ENCODE results near the gene LDLRAD4.
A peak's percentile ranks its signal among the peaks of the same experiment; 100 is the strongest.
"Not testable (repeated sequence)": the region's sequence is repeated elsewhere in the genome, so short reads cannot be mapped to it uniquely, and the experiment has no call there.

The LDLRAD4 gene

DNA sequence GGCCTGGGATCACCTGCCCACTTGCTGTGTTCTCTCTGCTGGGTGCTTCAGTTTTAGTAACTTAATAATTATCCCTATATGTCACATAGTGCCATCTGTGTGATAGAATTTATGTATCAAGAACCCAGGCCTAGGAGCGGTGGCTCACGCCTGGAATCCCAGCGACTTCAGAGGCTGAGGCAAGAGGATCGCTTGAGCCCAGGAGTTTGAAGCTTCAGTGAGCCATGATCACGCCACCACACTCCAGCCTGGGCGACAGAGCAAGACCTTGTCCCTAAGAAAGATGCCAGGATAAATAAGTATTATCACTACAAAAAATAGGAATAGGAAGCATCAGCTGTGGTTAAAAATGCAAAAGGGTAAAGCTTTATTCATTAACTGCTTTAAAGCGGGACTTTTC is 267.0 kb downstream of the LDLRAD4 start:
- no peak for DNase-seq (ENCODE audit: low spot score)

DNA sequence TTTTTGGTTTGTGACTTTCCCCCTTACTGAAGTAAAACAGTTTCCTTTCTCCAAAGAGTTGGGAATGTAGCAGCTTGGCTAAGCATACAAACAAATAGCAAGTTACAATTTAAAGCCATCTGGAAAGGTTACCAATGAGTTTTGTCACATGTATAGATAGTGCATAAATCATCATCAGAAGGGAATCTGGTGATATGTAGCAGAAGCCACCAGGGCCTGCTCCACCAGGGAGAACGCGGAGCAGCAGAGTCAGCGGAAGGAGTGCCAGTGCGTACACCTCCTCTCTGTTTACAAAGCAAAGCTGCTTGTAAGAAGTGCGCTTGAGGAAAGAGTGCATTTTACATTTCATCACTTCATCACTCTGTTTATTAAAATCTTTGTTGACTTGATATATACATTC is 267.7 kb downstream of the LDLRAD4 start:
- no peak for DNase-seq (ENCODE audit: low spot score)

DNA sequence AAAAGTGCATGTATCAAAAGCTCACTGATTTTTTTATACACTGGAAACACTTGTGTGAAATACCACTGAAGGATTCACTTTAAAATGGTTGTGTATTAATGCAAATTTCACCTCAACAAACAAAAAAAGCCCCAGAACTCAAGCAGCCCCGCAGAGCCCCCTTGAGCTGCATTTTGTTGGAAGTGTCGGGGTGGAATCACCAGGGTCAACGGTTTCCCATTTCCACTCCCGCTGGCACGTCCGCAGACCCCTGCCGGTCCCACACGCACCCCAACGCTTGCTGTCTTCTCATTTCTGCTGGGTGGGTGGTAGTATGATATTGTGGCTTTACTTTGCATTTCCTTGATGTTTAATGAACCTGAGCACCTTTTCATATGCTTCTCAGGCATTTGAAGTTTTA is 268.1 kb downstream of the LDLRAD4 start:
- DNase-seq (ENCODE audit: low spot score): peak; percentile 12

DNA sequence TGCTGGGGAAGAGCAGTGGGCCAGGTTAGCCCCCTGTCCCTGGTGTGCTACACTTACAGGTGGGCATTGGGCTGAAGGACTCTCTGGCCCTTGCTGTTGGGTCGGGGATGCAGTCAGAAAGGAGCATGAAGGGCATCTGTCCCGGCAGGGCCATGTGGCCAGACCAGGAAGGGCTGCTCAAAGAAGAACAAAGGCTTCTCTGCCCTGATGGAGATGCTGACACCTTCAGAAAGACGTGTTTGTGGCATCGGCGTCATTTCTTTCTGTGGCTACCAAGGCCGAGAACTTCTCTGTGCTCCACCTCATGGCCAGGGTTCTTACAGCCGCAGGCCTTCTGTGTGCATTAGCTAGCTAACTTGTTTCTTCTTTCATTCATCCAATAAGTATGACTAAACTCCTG is 268.7 kb downstream of the LDLRAD4 start:
- peak; percentile 18 for DNase-seq (ENCODE audit: low spot score)

DNA sequence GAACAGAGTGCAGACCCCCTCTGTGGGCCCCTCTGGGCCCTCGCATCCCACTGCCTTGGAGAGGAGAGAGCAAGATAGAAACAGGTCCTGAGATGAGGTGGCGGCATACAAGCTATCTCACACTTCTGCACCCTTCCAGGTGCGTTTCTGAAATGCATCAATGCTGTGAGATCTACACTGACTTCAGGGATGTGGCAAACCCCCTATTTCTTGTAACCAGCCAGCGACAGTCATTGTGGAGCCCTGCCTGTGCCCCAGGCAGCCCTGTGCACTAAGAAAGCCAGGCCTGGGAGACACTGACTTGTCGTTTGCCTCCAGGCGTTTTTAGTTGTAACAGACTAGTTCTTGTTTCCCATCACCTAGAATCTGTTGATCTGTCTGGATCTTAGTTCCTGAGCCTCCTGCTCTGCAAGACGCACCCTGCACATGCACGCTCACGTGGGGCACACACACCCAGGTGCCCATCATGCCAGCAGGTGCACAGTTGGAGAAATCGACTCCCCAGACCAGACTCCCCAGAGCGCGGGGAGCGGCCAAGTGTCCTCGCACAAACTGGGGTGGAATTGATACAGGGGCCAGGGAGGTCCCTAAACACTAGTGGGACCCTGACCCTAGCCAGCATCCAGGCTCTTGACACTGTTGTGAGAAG is 269.8 kb downstream of the LDLRAD4 start:
- DNase-seq (ENCODE audit: low spot score): peak; percentile 31

DNA sequence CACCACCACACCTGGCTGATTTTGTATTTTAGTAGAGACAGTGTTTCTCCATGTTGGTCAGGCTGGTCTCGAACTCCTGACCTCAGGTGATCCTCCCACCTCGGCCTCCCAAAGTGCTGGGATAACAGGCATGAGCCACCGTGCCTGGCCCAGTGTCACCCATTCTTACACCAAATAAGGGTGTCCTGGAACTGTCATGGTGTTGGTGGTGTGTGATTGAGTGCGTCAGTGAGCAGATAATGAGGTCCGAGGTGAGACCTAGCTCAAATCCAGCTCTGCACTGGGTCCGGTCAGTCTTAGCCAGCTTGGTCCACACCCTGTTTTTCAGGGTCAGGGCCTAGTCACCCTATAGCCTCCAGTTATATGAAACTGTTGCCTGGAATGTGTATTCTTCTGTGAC is 270.7 kb downstream of the LDLRAD4 start:
- DNase-seq (ENCODE audit: low spot score): not testable (repeated sequence)

DNA sequence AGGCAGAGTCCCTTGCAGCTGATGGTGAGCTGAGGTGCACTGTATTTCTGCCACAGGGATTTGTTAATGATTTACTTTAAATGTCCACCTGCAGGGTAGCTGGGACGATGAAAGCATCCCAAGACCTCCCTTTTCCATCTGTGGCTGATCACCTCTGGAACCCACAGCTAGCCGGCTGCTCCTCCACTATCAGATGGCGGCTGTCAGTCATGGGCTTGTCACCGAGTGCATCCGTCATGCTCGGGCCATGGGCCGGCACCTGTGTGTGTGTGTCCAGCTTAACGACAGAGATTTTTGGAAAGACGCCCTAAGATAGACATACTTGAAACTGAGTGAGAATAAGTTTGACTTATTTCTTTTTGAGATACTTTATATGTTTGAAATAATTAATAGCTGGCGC is 272.6 kb downstream of the LDLRAD4 start:
- DNase-seq (ENCODE audit: low spot score): peak; percentile 24

DNA sequence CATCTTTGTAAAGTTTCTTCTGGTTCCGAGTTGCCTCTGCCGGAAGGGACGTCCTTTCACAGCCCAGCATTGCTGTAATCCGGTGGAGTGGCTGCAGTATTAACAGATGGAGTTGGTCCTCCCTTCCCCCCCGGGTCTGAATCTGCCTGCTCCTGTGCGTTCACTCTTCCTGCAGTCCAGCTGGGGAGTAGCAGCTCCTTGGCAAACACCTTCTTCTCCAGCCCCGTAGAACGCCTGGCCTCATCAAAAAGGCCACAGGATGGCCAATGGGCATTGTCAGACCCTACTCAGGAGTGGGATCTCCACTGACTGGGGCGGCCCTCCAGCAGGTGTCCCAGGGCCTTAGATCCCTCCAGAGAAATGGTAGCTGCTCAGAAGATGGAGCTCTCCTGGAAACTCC is 273.8 kb downstream of the LDLRAD4 start:
- no peak for DNase-seq (ENCODE audit: low spot score)

DNA sequence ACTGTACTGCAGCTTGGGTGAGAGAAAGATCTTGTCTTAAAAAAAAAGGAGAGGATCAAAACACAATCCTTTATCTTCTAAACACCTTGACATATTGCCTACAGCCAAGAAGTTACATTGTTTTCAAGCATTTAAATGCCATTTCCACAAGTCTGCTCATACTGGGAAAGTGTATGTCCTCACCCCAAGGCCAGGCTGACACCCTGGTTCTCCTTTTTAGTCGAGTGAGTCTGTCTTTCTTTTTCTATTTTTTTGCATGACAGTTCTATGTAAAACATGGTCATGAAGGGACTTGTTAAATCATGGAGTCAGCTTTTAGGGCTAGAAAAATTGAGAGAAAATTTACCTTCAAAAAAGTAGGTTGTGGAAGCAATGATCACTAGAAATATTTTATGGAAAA is 274.5 kb downstream of the LDLRAD4 start:
- no peak for DNase-seq (ENCODE audit: low spot score)

DNA sequence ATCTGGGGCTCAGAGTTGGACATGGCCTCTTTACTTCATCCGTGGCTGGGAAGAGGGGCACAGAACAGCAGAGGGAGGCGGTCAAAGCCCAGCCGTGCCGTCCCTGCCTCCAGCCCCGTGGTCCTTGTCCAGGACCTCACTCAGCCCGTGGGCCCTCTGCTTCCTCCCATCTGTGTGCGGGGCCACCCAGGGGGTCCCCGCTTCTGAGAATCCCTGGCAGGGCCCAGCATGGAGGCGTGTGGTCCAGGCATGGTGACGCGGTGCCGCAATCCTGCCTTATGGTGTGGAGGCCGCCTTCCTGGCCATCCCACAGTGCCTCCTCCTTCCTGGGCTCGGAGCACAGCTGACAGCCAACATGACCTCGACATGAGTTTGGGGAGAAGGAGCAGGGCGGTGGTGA is 275.2 kb downstream of the LDLRAD4 start:
- no peak for DNase-seq (ENCODE audit: low spot score)

DNA sequence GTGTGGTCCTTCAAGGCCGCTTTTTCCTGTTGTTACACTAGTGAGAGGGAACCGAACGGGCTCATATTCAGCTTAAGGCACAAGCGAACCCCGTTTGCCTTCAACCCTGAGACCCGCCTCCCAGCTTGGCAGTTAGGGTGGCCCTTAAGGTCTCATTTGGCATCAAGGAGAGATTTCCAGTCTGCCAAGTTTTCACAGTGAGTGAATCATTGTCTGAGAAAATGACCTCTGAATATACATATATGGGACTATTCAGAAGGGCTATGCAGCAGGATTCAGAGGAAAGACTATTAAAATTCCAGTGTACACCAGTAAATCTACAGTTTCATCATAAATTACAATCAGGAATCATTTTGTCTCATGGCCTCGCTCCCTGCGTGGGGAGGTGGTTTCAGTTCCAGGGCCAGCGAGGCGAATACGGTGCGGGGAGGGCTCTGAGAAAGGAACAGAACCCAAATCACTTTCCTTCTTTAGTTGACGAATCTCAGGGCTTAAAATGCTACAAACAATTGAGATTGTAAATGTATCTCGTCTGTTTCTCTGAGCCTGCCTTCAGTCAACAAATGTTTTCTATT is 276.4 kb downstream of the LDLRAD4 start:
- DNase-seq (ENCODE audit: low spot score): no peak

DNA sequence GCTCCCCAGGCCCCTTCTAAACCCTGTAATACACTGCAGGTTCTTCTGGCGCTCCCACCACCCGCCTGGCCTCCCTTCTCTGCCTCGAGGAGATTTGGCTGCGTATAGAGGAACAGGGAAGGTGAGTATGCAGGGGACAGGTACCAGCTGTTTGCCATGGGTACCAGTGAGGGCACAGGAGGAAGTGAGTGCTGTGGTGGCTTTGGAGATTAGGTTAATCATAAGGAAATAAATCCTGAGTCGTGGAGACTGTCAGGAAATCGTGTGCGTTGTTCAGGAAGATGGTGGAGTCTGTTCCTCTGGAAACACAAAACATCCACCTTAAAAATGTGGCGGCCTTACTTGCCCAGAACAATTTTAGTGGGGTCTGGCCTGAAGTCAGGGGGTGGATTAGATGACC is 277.4 kb downstream of the LDLRAD4 start:
- DNase-seq (ENCODE audit: low spot score): no peak

DNA sequence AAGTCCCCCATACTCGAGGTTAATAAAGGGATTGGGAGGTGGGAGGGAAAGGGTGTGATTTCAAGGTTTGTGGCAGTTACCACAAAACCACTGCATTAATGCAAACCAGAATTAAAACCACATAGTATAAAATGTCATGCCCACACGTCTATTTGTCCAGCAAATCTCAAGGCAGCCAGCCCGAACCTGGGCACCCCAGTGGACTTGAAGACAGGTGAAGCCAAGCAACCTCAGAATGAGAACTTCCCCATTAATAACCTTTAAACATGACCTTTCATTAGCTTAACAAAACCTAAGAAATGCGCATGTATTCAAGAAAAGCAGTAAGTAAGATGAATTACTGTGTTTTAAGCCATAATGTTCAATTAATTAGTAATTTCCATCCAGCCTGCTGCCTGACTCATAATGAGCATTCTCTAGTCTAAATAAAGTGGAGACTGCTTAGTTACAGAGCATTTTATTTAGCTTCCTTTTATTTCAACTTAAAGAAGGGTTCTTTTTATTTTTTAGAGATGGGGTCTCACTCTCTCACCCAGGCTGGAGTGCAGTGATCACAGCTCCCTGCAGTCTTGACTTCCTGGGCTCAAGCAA is 278.2 kb downstream of the LDLRAD4 start:
- no peak for DNase-seq (ENCODE audit: low spot score)

DNA sequence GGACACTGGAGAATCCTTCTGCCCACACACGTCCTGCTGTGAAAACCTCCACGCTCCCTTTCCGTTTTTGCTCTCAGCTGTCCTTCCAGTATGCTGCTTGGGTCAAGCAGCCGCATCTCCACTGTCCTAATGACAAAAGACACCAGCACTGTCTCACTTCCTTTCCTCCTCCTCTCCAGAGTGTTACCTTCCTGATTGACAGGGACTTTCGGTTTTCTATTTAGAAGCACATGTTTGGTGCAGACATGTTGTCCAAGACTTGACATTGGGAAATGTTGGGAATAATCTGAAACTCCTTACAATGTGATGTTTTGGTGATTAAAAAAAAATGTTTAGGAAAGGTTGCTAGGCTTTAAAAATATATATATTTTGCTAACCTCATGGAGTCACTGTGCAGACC is 281.2 kb downstream of the LDLRAD4 start:
- DNase-seq (ENCODE audit: low spot score): no peak

DNA sequence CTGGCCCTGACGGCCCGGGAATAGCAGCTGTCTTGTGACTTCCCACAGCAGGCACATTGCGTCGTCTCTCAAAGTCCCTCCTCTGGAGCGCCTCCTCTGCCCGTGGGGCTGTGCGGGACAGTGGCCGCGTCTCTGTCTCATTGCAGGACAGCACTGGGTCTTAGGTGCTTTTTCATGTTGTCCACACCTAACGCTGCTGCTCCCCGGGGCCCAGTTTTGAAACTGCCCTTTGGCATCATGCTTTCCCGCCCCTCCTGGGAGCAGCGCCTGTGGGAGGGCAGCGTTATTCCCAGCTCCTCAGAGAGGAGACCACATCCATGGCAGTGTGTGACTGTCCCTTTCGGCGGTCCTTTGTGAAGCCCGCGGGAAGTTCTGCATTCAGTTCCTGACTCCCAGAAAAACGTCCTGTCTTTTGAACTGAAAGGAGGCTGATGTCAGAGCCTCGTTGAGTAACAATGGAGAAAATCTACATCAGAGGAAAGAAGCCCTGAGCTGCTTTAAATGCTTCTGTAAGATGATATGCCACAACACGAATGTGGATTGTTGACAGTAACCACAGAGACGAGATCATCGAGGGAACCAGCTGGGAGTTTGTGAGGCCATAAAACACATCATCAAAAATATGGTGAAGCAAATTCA is 281.8 kb downstream of the LDLRAD4 start:
- no peak for DNase-seq (ENCODE audit: low spot score)

DNA sequence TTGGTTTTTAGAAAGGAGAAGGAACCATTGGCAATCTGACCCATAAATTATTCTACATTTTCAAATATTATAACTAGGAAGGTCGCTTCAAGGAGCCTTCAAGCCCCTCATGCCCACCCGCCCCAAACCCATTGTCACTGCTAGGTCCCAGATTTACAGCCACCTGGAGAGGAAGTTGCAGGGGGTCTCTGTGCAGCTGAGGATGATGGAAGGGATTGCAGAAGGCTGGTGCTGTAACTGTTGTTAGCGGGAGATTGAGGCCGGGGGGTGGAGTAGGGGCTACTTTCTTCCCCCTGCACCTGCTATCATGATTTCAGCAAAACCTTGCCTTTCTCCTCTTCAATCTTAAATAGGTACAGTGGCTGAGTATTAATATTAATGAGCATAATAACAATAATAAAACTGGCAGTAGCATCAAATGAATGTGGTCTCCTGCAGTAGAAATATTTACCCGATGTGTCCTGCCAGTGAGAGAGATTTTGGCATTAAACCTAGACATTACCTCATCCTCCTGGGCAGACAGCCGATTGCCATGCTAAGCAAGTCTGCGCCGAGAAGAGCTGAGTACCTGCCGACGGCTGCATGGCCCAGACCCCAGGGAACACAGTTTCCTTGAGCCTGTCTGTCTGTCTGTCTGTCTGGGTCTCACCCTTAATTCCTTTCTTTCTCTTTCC is 282.4 kb downstream of the LDLRAD4 start:
- DNase-seq (ENCODE audit: low spot score): peak; percentile 92

DNA sequence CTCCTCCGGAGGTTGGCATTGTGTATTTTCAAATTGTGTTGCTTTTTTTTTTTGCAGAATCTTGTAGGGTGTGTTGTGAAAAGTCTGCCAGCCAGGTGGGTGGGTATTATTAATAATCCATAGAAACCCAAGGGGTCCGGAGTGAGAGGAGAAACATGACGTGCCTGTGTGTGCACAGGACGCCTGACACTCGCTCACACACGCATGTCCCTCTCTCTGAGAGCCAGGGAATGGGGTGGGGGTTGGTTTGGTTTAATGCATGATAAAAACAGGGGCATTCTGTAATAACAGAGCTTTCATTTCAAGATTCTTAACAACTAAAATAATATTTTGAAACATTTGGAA is 283.0 kb downstream of the LDLRAD4 start:
- DNase-seq (ENCODE audit: low spot score): peak; percentile 83

DNA sequence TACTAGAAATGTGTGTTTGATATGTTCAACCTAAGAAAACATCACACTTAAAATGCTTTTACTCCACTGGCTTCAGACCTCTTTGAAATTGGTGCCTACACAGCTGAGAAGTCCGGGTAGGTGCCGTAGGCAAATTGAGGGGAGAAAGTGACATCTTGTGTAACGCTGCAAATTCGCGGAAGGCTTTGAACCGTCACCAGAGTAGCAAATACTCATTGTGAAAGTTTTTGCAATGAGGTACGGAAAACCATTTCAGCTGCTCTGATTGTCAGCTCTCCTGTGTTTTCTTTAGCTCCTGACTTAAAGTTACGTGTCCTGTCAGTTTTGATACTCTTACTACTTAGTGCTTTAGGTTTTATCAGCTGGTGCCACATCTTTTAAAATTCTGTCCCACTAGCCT is 283.3 kb downstream of the LDLRAD4 start:
- no peak for DNase-seq (ENCODE audit: low spot score)

DNA sequence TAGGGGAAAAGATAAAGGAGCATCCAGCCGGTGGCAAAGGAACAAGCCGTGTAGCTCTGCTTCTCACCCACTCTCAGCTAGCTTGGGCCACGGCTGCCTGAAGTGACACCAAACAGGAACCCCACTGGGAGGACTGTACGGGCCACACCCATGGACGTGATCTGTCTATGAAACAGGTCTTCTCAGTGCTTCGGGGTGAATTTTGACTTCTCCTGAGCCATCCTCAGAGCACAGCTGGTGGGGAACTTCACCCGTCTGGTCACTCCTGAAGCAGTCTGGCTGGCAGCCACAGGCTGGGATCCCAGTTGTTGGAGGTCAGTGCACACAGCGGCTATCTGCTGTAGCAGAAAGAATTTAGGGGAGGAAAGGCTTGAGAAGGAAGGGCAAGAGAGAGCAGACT is 284.0 kb downstream of the LDLRAD4 start:
- DNase-seq (ENCODE audit: low spot score): peak; percentile 54

DNA sequence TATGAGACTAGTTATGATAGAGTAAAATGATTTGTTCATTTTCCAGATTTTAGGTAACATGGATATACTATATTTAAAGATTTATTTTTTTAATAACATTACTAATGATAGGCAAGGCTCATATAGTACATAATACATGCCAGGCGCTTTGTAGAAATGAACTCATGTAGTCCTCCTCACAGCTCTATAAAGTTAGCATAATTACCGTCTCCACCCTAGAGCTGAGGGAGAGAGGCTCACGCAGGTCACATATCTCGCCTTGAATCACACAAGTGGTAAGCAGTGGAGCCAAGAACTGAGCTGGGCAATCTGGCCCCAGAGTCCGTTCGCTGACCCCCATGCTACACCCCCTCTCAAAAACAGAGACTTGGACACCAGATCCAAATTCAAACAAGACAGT is 285.3 kb downstream of the LDLRAD4 start:
- DNase-seq (ENCODE audit: low spot score): no peak

DNA sequence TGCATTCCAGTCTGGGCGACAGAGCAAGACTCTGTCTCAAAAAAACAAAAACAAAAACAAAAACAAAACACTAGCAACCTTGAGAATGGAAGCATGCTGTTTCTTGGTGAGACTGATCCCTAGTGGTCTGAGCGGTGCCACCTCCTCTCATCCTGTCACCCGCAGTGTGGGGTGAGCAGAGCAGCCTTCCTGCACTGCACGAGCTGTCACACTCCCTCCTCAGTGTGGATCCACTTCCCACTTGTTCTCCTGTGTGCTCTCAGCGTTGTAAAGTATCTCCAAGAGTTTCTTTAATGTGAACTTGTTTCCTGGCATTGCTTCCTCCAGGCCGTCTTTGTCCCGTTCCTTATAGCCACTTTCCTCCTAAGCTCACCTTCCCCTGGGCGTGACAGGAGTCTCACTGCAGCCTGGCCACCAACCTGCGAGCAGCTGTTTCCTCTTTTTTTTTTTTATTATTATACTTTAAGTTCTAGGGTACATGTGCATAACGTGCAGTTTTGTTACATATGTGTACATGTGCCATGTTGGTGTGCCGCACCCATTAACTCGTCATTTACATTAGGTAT is 287.3 kb downstream of the LDLRAD4 start:
- DNase-seq (ENCODE audit: low spot score): no peak

DNA sequence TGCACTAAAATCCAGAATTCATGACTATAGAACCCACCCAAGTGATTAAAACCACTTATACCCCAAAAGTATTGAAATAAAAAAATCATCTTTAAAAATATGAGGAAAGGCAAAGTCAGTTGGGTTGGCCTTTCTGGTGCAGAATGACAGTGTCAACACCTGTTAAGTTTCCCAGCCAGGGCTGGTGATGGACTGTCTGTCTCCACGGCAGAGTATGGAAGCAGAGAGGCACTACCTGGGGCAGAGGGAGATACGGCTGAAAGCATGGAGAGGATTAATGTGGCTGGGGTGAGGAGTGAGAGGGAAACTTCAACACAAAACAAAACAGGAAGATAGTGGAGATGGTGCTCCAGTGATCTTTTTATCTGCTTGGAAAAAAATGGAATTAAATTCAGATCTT is 292.0 kb downstream of the LDLRAD4 start:
- DNase-seq (ENCODE audit: low spot score): no peak
